ENCODE results near the gene TIMM44.

- TF ChIP-seq CTCF (IDR thresholded peaks at IDR 0.05) (no peak), EZH2 (IDR thresholded peaks at IDR 0.05) (no peak)
Observed at GRCh38 chr19:7912697-7913564, 30.5 kb downstream of the TIMM44 start.
